Uterus (tissue), 4 donors: ENCODE results near the gene PEDS1. TPM values are rescaled to one million over a fixed set of nuclear protein-coding genes. Genes with fewer than 3 reads are reported as not detected.

ENCODE experiments used
- DNase-seq, 2 donors: peaks; one replicate each; pipeline ENCODE4 v3.0.0-alpha.2; 2019 to 2020
- H3K27ac ChIP-seq, 2 donors: fragments of 200-600 bp; sonication (generic); 1 replicate in 1 of 2; 2 replicates in 1 of 2; pipeline ENCODE4 v1.5.1; 2016 to 2018
- H3K27me3 ChIP-seq, 2 donors: fragments of 200-600 bp; sonication (generic); one replicate each; pipeline ENCODE4 v1.5.1; 2018 to 2019; ENCODE audit warnings: control low read depth in 1 of 2
- H3K36me3 ChIP-seq, 2 donors: fragments of 200-600 bp; sonication (generic); one replicate each; pipeline ENCODE4 v1.5.1; 2019; ENCODE audit warnings: control low read depth in 1 of 2
- H3K4me1 ChIP-seq, 2 donors: fragments of 200-600 bp; sonication (generic); one replicate each; pipeline ENCODE4 v1.5.1; 2018 to 2019; ENCODE audit warnings: control low read depth in 1 of 2
- H3K4me3 ChIP-seq, 2 donors: fragments of 200-600 bp; sonication (generic); 1 replicate in 1 of 2; 2 replicates in 1 of 2; pipeline ENCODE4 v1.5.1; 2018 to 2019; ENCODE audit warnings: mild to moderate bottlenecking in 1 of 2
- H3K9me3 ChIP-seq, 2 donors: fragments of 200-600 bp; sonication (generic); one replicate each; pipeline ENCODE4 v1.5.1; 2019; ENCODE audit warnings: control low read depth in 1 of 2
- POLR2A ChIP-seq, 2 donors: fragments of 450-650 bp; IDR thresholded peaks; one replicate each; pipeline ENCODE4 v1.6.1; 2016; ENCODE audit warnings: antibody characterized with exemption in 2 of 2, mild to moderate bottlenecking in 1 of 2, moderate library complexity in 1 of 2
- intact Hi-C: fragments of 100-400 bp; cut with DNase I; formaldehyde crosslinking; loops from one replicate; pipeline ENCODE4 v1.15.1; 2023; ENCODE audit warnings: low total_unique reads
- total RNA-seq, 4 donors: library from RNA; depleted of rRNA in 3 of 4; stranded (reverse); fragments of >200 nt in 3 of 4; gene quantifications; one replicate each; pipeline versions ENCODE4 v1.1.0 to v1.2.4, GENCODE V29; 2014 to 2023
- TF ChIP-seq, protein P1 (sequence below), 4 experiments: fragments of 200-600 bp in 2 of 4; fragments of 450-650 bp in 2 of 4; sonication (generic) in 2 of 4; IDR thresholded peaks; one replicate each; pipeline ENCODE4 v1.5.1; 2016 to 2019; ENCODE audit warnings: antibody characterized with exemption in 4 of 4, mild to moderate bottlenecking in 2 of 4, moderate library complexity in 1 of 4
- donor health status: DM: yes; HTN: yes; CAD: no.

The PEDS1 gene
- total RNA-seq, 4 donors from 2014 or later: 1.5 to 19.8 (median 6.1) TPM

DNA sequence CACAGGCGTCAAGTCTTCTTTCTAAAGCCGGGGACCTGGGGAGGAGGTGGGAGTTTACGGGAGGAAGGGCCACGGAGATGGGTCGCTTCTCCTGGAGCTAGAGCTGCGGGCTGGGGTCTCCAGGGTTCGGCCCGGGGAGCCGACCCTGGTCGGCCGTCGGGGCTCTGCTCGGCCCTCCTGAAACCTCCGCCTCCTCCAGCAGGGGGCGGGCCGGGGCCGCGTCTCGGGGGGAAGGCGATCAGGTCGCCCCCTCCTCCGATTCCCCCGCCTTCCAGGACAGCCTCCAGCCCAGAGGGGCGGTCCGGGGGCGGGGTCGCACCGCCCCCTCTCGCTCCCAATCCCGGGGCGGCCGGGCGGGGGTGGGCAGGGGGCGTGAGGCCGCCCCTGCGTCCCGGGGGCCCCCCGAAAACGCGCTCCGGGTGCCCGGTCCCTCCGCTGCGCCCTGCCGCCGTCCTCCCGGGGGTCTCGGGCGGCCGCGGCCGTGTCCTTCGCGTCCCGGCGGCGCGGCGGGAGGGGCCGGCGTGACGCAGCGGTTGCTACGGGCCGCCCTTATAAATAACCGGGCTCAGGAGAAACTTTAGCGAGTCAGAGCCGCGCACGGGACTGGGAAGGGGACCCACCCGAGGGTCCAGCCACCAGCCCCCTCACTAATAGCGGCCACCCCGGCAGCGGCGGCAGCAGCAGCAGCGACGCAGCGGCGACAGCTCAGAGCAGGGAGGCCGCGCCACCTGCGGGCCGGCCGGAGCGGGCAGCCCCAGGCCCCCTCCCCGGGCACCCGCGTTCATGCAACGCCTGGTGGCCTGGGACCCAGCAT lies 36.9 kb upstream of the PEDS1 start, which contains the start of gene CEBPB:
Gene CEBPB, plus strand, starts transcription at position 580 of the 814 bp plus-strand sequence. Its CDS starts 204 bp downstream, at position 784.
- Histone ChIP-seq H3K4me1 (peaks cover 0 to 4% of the 10 kb centered on the region in 2 donors), H3K4me3 (peak within 1 kb of the TSS; percentile 56 to 97), H3K27me3 (no peaks in the 10 kb centered on the region), H3K27ac (peak within 1 kb of the TSS; percentile 100), H3K9me3 (no peaks in the 10 kb centered on the region), H3K36me3 (no peaks in the 10 kb centered on the region)
- TF ChIP-seq POLR2A (IDR thresholded peaks at IDR 0.05): peak; percentile 99
- TF ChIP-seq, protein P1, sequence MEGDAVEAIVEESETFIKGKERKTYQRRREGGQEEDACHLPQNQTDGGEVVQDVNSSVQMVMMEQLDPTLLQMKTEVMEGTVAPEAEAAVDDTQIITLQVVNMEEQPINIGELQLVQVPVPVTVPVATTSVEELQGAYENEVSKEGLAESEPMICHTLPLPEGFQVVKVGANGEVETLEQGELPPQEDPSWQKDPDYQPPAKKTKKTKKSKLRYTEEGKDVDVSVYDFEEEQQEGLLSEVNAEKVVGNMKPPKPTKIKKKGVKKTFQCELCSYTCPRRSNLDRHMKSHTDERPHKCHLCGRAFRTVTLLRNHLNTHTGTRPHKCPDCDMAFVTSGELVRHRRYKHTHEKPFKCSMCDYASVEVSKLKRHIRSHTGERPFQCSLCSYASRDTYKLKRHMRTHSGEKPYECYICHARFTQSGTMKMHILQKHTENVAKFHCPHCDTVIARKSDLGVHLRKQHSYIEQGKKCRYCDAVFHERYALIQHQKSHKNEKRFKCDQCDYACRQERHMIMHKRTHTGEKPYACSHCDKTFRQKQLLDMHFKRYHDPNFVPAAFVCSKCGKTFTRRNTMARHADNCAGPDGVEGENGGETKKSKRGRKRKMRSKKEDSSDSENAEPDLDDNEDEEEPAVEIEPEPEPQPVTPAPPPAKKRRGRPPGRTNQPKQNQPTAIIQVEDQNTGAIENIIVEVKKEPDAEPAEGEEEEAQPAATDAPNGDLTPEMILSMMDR (IDR thresholded peaks at IDR 0.05): peak; percentile 93 to 95 (median 94)
- DNase-seq: peak; percentile 91 to 94
- intact Hi-C loops: loop anchor here (1.0 to 10.0 kb wide), 2 partner anchors 94 to 189 kb away; no protein-coding TSS in a partner anchor

DNA sequence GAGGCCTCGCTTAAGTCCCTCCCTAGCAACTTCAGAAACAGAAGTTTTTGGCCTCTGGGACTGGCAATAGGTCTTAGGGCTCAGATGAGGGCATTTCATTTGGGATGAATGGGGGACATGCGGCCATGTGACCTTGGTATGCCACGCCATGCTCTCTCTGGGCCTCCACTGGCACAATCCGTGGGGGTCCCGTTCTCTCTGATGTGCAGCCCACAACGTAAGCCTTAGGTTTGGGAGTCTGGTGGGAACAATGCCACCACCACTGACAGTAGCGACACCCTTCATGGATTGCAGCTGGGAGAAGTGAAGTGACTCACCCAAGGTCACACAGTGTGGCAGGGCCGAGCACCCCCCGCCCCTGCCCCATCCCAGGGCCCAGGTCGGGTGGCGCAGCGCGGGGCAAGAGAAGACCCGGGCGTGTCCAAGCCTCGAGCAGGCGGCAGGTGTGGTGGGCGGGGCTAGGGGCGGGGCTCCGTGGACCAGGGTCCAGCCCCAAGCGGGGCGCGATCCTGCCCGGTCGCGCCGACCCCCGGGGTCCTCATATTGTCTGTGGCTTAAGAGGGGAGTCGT lies 36.2 kb upstream of the PEDS1 start:
- peak overlapping the region in 1 of 2 donors; percentile 97 for H3K4me3 ChIP-seq
- H3K27ac ChIP-seq: peak overlapping the region; percentile 100
- intact Hi-C loops: loop anchor here (1.0 to 10.0 kb wide), 4 partner anchors 95 to 388 kb away; no protein-coding TSS in a partner anchor

DNA sequence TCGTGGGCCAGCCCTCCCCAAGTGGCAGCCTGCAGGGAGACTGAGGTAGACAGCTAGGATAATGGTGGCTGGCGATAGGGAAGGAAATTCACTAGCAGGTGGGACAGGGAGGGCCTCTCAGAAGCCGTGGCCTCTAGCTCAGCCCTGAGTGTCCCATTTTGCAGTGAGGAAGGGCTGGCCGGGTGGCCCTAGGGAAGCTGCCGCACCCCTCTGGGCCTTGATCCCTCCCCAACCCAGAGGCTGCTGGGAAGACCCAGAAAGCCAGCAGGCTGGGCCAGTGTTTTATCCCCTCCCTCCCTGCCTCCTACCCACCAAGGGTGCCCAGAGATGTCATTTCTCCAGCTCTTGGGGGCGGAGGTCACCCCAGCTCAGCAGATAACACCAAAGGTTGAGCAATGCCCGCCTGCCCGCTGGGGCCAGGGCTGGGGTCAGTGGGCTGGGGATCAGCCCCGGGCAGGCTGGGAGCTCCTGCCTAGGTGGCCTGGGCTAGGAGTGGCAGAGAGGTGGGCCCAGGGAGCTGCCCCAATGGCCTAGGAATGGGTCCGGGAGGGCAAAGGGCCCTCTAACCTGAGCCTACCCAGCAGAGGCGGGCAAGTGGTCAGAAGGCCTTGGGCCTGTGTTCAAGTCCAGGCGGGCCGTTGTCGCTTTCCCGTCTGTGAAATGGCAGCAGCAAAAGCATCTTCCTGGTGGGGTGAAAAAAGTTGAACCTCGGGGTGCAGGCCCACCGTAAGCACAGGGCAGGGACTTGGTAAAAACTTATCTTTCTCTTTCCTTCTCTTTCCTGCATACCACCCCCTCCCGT lies 35.6 kb upstream of the PEDS1 start:
- Histone ChIP-seq H3K9me3 (no peaks in the 10 kb centered on the region), H3K27me3 (no peaks in the 10 kb centered on the region), H3K27ac (peak overlapping the region; percentile 100), H3K36me3 (no peaks in the 10 kb centered on the region), H3K4me3 (no peak overlapping the region), H3K4me1 (peaks cover 0 to 4% of the 10 kb centered on the region in 2 donors)
- TF ChIP-seq, protein P1 (IDR thresholded peaks at IDR 0.05): no peak
- no peak for TF ChIP-seq POLR2A (IDR thresholded peaks at IDR 0.05)
- no peak for DNase-seq
- intact Hi-C loops: loop anchor here (5.0 kb wide), 2 partner anchors 273 to 388 kb away; no protein-coding TSS in a partner anchor

More for the DNA sequence above, 36.2 kb upstream of the PEDS1 start:
- no peak for TF ChIP-seq POLR2A (IDR thresholded peaks at IDR 0.05)
- TF ChIP-seq, protein P1 (IDR thresholded peaks at IDR 0.05): no peak
- no peaks in the 10 kb centered on the region for H3K9me3 ChIP-seq
- H3K36me3 ChIP-seq: no peaks in the 10 kb centered on the region
- H3K4me1 ChIP-seq: peaks cover 0 to 4% of the 10 kb centered on the region in 2 donors
- H3K27me3 ChIP-seq: no peaks in the 10 kb centered on the region
- DNase-seq: peak; percentile 40 to 67

DNA sequence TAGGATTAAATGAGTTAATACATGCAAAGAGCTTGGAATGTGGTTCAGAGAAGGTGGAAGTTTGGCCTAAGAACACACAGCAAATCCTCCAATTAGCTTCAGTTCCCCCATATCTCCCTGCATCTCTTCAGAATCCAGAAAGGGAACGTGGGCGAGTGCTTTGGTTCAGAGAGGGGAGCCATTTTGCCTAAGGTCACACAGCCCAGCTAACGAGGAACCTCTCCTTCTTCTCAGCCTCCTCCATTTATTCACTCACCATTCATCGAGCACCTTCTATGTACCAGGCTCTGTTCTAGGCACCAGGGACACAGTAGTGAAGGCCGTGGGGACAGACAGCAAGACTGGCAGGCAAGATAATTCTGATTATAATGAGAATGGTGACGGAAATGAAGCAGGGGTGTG lies 34.8 kb upstream of the PEDS1 start:
- no peak for DNase-seq
- no peaks in the 10 kb centered on the region for H3K36me3 ChIP-seq
- TF ChIP-seq, protein P1 (IDR thresholded peaks at IDR 0.05): no peak
- no peak for TF ChIP-seq POLR2A (IDR thresholded peaks at IDR 0.05)
- intact Hi-C loops: loop anchor here (5.0 kb wide), 2 partner anchors 274 to 389 kb away; no protein-coding TSS in a partner anchor
- H3K4me3 ChIP-seq: no peak overlapping the region
- H3K27me3 ChIP-seq: no peaks in the 10 kb centered on the region
- no peaks in the 10 kb centered on the region for H3K9me3 ChIP-seq
- peak overlapping the region in 1 of 2 donors; percentile 100 for H3K27ac ChIP-seq
- H3K4me1 ChIP-seq: peaks cover 0 to 4% of the 10 kb centered on the region in 2 donors
